Stomach (tissue), 4 donors: ENCODE results near the gene CCDC74A.

ENCODE experiments used
- POLR2AphosphoS5 ChIP-seq, 3 donors: sonication (generic); formaldehyde crosslinking; IDR thresholded peaks; one replicate each; pipeline ENCODE4 v1.6.1; 2016; ENCODE audit warnings: antibody characterized with exemption in 3 of 3
- TF ChIP-seq, protein P1 (sequence below), 7 experiments: fragments of 450-650 bp in 4 of 7; fragments of 200-600 bp in 3 of 7; sonication (generic) in 3 of 7; IDR thresholded peaks; one replicate each; pipeline ENCODE4 v1.5.1; 2016 to 2019; ENCODE audit warnings: antibody characterized with exemption in 7 of 7, control low read depth in 2 of 7, mild to moderate bottlenecking in 1 of 7

DNA sequence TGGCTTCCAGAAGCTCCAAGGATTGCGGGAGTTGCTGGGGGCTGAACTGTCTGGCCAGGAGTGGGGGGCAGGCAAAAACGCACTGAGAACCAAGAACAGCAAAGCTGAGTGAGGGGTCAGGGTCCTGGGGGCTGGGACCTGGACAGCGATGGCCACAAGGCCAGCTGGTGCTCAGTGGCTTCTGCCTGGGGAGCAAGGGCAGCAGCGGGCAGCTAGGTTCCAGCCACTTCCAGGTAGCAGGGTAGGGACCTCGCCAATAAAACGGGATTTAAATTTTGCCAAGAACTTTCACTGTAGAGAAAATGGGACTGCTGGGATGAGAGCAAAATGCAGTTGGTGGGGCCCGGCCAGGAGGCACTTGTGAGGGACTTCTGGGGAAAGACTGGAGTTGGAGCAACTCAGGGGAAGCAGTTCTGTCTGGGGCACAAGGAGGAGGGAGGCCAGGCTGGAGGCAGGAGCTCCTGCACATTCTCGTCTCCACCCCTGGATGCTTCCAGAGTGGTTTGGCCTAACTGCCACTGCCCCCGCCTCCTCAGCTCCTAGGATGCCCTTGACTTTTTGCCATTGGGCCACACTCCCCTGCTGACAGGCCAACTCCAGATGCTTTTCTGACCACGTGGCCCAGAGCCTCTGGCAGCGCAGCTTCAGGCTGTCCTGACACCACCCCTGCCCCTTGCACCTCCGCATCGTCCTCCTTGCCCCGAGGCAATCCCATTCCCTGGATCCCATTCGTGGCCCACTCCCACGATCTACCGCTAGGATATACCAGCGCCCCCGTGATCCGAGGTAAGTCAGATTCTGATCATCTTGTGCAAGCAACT, 5.5 kb upstream of the CCDC74A start:
- no peak for TF ChIP-seq POLR2AphosphoS5 (IDR thresholded peaks at IDR 0.05)
- TF ChIP-seq, protein P1, sequence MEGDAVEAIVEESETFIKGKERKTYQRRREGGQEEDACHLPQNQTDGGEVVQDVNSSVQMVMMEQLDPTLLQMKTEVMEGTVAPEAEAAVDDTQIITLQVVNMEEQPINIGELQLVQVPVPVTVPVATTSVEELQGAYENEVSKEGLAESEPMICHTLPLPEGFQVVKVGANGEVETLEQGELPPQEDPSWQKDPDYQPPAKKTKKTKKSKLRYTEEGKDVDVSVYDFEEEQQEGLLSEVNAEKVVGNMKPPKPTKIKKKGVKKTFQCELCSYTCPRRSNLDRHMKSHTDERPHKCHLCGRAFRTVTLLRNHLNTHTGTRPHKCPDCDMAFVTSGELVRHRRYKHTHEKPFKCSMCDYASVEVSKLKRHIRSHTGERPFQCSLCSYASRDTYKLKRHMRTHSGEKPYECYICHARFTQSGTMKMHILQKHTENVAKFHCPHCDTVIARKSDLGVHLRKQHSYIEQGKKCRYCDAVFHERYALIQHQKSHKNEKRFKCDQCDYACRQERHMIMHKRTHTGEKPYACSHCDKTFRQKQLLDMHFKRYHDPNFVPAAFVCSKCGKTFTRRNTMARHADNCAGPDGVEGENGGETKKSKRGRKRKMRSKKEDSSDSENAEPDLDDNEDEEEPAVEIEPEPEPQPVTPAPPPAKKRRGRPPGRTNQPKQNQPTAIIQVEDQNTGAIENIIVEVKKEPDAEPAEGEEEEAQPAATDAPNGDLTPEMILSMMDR (IDR thresholded peaks at IDR 0.05): no peak
